GM21619 (cell line): ENCODE measurements around the gene AKR1C4.
"Not testable (repeated sequence)": the region's sequence is repeated elsewhere in the genome, so short reads cannot be mapped to it uniquely, and the experiment has no call there.

Source experiments
- ATAC-seq: cut with Tn5 transposase; IDR thresholded peaks from one replicate; pipeline ENCODE4 v1.9.1; 2021; ENCODE audit not compliant: unreplicated experiment

AKR1C4 gene

DNA sequence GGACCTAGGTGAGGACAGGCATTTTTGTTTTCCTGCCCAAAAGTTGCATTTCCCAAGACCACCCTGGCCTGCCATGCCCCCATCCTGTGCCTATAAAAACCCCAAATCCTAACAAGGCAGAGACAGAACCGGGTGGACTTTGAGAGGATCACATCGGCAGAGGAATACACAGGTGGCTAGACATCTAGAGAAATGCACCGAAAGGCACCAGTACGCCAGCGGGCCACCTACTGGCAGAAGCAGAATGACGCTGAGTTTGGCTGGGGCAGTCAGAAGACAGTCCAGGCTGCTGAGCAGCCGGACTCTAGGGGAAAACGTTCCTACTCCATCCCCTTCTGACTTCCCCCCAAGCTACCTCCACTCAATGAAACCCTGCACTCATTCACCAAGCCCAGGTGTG is 2.8 kb downstream of the AKR1C4 start:
- no peak for ATAC-seq

- ATAC-seq: no peak
Observed at GRCh38 chr10:5206799-5207198, 10.2 kb downstream of the AKR1C4 start.

GRCh38 chr10:5209776-5210175 is 13.1 kb downstream of the AKR1C4 start:
- not testable (repeated sequence) for ATAC-seq

DNA sequence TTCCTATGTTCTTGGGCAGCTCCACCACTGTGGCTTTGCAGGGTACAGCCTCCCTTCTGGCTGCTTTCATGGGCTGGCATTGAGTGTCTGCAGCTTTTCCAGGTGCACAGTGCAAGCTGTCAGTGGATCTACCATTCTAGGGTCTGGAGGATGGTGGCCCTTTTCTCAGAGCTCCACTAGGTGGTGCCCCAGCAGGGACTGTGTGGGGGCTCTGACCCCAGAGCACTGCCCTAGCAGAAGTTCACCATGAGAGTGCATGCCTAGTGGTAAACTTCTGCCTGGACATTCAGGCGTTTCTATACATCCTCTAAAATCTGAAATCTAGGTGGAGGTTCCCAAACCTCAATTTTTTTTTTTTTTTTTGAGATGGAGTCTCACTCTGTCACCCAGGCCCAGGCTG is 13.6 kb downstream of the AKR1C4 start:
- ATAC-seq: not testable (repeated sequence)

DNA sequence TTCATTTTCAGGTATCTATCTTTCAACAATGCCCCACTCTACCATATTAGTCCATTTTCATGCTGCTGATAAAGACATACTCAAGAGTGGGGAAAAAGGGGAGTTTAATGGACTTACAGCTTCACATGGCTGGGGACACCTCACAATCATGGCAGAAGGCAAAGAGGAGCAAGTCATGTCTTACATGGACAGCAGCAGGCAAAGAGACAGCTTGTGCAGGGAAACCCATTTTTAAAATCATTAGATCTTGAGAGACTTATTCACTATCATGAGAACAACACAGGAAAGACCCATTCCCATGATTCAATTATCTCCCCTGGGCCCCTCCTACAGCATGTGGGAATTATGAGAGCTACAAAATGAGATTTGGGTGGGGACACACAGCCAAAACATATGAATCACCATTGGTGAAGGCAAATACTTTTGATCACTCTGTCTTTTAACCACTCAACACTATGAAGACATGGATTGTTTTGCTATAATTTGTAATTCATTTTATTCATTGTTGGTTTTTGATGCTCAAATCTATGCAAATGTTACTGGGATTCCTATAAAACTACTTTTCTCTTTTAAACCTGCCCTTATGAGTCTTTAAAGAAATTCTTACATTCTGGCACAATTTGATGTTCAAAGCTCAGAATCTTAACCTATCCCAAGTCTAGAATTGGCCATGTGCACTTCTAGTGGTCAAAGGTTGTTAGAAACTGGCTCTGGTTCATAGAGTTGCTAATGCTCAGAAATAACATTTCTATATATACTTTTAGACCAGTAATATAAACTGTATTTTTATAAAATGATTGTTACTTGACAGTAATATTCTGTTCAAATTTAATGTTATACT is 15.3 kb downstream of the AKR1C4 start:
- ATAC-seq: no peak

- no peak for ATAC-seq
Observed at GRCh38 chr10:5216801-5217200, 20.2 kb downstream of the AKR1C4 start.

GRCh38 chr10:5219262-5219661 is 22.6 kb downstream of the AKR1C4 start:
- no peak for ATAC-seq

- ATAC-seq: not testable (repeated sequence)
Observed at GRCh38 chr10:5222942-5223341, 26.3 kb downstream of the AKR1C4 start.

- ATAC-seq: no peak
Observed at GRCh38 chr10:5229019-5229418, 32.4 kb downstream of the AKR1C4 start.

DNA sequence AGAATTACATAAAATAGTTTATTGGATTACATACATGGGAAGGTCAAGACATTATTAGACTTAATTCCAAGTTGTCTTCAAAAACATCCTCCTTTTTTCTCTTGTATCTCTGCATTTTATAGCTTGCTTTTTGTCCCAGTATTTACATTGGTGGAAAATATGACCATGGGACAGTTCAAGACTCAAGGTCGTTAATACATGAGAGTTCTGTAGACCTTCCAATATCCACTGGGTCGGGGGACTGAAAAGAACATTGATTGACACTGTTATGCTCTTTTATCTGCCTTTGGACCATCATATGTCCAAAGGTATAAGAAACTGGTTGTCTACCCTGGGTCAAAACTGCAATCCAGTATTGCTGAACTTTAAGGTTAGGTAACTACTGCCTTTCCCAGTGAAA is 36.7 kb downstream of the AKR1C4 start:
- no peak for ATAC-seq

GRCh38 chr10:5234106-5234860 is 37.6 kb downstream of the AKR1C4 start:
- ATAC-seq: no peak

DNA sequence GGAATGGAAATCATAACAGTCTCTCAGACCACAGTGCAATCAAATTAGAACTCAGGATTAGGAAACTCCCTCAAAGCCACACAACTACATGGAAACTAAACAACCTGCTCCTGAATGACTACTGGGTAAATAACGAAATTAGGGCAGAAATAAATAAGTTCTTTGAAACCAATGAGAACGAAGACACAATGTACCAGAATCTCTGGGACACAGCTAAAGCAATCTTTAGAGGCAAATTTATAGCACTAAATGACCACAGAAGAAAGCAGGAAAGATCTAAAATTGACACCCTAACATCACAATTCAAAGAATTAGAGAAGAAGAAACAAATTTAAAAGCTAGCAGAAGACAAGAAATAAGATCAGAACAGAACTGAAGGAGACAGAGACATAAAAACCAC is 40.9 kb downstream of the AKR1C4 start:
- not testable (repeated sequence) for ATAC-seq

DNA sequence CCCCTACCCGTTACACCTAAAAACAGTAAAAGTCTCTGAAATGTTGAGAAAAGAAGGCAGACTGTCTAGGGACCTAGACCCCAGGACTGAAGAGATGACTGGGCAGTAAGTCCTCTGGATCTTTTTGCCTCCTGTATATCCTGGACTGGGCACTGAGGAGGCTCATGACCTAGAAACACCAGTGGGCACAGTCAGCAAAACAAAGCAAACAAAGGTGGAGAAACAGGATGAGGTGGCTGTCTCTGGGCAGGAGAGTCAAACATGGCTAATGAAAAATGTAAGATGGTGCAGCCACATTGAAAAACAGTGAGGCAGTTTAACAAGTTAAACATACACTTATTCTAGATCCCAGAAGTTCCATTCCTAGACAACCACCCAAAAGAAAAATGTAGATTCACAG is 45.9 kb downstream of the AKR1C4 start:
- no peak for ATAC-seq

- ATAC-seq: no peak
Observed at GRCh38 chr10:5243521-5243987, 46.9 kb downstream of the AKR1C4 start.

DNA sequence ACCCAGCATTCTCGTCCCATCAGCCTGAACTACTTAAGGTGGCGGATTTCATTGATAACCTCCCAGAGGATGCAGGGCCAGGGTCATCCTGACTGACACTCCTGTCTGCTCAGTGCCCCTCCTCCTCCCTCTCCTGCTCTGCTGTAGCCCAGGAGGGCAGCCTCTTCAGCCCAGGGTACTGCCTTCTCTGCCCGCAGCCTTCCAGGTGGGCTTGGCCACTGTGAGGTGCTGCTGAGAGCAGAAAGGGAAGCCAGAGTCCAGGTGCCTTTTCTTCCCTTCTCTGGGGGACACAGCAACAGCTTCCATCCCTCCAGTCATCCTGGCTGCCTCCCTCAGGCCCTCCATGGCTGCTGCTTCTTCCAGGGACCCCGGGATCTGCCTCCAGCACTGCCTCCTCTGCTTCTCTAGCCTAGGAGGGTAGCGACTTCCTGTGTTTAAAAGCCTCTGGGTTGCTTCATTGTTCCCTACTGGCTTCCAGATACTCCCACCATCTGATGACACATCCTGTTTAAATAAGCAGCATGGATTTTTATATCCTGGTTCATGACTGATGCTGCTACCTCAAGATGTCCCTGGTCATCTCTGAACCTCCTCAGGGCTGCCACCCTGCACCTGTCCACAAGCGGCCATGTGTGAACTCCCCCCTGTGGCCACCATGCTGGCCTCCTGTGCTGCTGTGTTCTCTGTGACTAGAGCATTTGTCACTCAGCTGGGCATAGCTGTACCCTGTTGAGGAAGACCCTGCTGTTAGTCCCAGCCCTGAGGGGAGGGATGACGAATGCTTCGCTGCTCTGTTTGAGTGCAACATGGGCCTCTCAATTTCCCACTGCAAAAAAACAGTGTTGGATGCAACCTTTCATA is 55.8 kb downstream of the AKR1C4 start:
- no peak for ATAC-seq

DNA sequence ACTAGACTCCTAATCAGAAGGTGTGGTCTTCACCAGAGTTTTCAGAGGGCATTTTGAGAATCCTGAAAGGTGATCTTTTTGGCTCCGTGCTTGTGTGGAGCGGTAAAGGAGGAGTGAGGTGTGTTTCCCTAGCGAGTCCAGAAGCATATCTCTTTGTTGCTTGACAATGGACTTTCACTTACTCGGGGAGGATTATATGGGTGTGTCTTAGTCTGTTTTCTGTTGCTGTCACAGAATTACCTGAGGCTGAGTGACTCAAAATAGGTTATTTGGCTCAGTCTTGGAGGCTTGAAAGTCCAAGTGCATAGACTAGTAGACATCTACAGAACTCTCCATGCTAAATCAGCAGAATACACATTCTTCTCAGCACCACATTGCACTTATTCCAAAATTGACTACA is 57.9 kb downstream of the AKR1C4 start:
- ATAC-seq: no peak

DNA sequence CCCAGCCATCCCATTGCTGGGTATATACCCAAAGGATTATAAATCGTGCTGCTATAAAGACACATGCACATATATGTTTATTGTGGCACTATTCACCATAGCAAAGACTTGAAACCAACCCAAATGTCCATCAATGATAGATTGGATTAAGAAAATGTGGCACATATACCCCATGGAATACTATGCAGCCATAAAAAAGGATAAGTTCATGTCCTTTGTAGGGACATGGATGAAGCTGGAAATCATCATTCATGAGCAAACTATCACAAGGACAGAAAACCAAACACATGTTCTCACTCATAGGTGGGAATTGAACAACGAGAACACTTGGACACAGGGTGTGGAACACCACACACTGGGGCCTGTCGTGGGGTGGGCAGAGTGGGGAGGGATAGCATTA is 61.1 kb downstream of the AKR1C4 start:
- ATAC-seq: not testable (repeated sequence)

- ATAC-seq: no peak
Observed at GRCh38 chr10:5259132-5259951, 62.7 kb downstream of the AKR1C4 start.

- no peak for ATAC-seq
Observed at GRCh38 chr10:5259952-5260578, 63.4 kb downstream of the AKR1C4 start.

DNA sequence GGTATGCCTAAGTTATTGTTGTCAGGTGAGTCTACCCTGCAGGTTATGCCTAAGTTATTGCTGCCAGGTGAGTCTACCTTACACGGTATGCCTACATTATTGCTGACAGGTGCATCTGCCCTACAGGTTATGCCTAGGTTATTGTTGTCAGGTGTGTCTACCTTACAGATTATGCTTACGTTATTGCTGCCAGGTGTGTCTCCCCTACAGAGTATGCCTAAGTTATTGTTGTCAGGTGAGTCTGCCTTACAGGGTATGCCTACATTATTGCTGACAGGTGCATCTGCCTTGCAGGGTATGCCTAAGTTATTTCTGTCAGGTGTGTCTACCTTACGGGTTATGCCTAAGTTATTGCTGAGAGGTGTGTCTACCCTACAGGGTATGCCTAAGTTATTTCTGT is 64.2 kb downstream of the AKR1C4 start:
- no peak for ATAC-seq
